ENCODE data around the gene STK39.

Gene STK39

GRCh38 chr2:167944825-167945659 lies 302.4 kb downstream of the STK39 start:
- DNase-seq: no peak

GRCh38 chr2:167943897-167944296 lies 303.5 kb downstream of the STK39 start:
- no peak for DNase-seq

DNA sequence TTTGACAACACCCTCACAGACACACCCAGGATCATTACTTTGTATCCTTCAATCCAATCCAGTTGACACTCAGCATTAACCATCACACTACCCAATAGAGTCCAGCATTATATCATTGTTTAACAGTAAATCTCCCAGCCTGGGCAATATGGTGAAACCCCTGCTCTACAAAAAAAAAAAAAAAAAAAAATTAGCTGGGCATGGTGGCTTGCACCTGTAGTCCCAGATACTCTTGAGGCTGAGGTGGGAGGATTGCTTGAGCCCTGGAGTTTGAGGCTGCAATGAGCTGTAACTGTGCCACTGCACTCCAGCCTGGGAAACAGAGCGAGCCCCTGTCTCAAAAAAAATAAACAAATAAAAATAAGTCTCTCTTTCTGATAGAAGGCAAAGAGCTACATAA lies 304.0 kb downstream of the STK39 start:
- no peak for DNase-seq

GRCh38 chr2:167942366-167943081 lies 304.9 kb downstream of the STK39 start:
- no peak for DNase-seq

- DNase-seq: no peak
Measured at GRCh38 chr2:167941604-167942003, 305.8 kb downstream of the STK39 start.

GRCh38 chr2:167940734-167941507 lies 306.5 kb downstream of the STK39 start:
- no peak for DNase-seq

GRCh38 chr2:167940346-167940725 lies 307.1 kb downstream of the STK39 start:
- DNase-seq: no peak

GRCh38 chr2:167939514-167940345 lies 307.7 kb downstream of the STK39 start:
- no peak for DNase-seq

DNA sequence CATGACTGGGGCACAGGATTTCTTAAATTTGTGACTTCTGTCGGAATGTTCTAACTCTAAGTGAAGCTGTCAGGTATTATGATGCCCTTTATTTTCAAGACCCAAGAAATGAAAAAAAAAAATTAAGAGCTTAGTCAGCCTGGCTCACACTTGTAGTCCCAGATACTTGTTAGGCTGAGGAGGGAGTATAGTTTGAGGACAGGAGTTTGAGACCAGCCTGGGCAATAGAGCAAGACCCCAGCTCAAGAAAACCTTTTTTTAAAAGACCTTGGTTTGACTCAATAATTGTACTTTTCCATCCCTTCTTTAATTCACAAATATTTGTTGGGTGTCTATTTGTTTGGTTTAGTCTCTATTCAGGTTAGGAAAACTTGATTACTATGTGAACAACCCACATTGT lies 310.0 kb downstream of the STK39 start:
- no peak for DNase-seq

GRCh38 chr2:167935803-167936110 lies 311.6 kb downstream of the STK39 start:
- DNase-seq: no peak

DNA sequence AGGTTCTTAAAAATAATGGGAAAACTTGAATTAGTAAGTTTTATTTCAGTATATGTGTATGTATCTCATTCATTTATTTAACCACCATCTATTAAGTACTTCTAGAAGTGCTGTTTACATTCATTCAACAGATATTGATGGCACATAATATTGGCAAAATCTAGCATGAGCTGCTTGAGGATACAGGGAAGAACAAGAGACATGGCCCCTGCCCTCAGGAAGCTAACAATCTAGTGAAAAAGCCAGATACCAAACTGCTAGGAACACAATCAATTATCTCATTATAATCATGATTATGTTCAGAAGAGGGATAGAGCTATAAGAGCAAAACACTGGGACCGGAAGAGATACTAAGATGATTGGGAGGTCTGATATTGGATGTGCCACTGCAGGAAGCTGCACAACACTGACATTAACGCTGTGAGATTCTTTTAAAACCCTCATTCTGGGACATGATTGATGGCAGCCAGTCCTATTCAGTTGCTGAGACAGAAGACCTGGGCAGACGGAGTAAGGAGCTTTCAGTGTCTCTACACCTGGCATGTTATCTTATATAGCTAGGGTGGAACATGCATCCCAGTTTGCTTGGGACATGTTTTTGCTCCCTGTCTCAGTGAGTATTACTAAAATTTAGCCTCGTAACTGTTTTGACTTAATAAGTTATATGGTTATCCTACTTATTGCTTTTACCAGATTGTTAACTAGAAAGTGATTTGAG lies 314.1 kb downstream of the STK39 start:
- DNase-seq: no peak

- no peak for DNase-seq
Measured at GRCh38 chr2:167932123-167932693, 315.2 kb downstream of the STK39 start.

DNA sequence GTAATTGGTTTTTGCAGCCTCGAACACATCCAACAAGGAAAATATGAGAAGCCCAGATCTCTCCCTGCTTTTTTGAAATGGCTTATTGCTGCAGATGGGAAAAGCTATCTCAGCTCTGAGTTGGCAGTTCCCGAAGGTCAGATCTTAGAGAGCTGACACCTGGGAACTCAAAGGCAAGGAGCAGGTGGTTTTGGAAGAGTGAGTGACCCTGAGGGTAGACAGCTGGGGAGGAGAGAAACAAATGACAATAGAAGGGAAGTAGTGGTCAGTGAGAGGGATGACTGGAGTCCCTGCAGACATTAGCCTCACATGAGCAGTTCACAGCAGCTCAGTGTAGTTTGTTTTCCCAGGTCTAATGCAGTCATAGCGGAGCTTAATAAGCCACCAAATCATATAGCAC lies 317.9 kb downstream of the STK39 start:
- DNase-seq: no peak

GRCh38 chr2:167928434-167928833 lies 319.0 kb downstream of the STK39 start:
- DNase-seq: no peak

DNA sequence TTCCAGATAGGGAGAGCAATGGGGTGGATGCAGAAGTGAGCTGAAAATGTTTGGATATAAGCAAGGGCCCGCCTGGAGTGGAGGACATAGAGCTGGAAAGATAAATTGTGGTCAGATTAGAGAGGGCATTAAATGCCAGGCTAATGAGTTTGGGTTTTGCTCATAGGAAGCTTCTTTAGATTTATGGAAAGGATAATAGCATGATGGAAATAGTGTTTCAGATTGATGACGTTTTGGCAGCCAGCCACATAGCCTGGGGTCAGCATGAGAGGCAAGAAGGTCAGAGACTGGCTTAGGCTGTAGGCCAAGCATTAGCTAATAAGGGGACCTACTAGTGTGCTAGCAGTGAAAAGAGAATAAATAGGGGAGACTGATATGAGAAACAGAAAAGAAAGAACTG lies 321.6 kb downstream of the STK39 start:
- no peak for DNase-seq

DNA sequence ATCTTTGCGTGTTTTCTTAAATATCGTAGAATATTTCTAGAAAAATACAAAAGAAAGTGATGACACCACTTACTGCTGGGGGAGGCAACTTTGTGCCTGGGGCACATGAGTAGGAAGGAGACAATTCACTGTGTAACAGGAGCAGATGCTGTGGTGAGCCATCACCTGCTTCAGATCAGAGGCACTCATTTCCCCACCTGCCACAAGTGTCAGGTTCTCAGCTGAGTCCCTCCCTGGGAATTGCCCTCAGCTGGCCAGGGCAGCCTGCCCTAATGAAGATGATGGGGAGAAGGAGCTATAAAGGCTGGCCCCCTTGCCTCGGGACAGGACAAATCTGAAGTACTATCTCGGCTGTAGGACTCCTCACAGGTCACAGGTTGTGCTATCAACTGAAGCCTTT lies 322.8 kb downstream of the STK39 start:
- DNase-seq: no peak

- DNase-seq: no peak
Measured at GRCh38 chr2:167916756-167917155, 330.6 kb downstream of the STK39 start.

- no peak for DNase-seq
Measured at GRCh38 chr2:167914969-167915368, 332.4 kb downstream of the STK39 start.

GRCh38 chr2:167908786-167909185 lies 338.6 kb downstream of the STK39 start:
- DNase-seq: no peak

DNA sequence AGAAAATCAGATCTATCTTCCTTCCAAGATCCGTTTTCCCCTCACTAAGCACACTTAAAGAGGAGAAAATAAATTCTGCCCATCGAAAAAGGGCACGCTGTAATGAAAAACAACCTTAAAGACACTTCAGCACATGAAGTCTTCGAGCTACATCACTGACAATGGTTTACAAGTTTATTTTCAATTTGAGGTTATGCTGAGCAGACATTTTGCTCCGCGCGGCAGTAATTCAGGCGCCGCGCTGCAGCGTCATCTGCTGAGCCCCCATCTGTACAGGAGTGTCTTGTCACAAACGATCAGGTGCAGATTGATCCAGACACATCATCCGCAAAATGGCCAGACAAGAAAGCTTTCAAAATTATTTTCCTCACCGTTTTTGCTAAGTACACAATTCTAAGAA lies 341.7 kb downstream of the STK39 start:
- DNase-seq: no peak

All from activated T-cell treated with anti-CD3 and anti-CD28 coated beads for 4 hours (primary cell).